ENCODE measurements around the gene OLFM3. TPM values are rescaled to one million over a fixed set of nuclear protein-coding genes. Genes with fewer than 3 reads are reported as not detected.

Gene OLFM3
- total and polyA plus RNA-seq, 10 of the 15 experiments (the other 5 are each of a cell fraction or from before 2014, with no cell fraction given): 0.09 to 0.33 TPM; not detected in 8

GRCh38 chr1:101826416-101826815 lies 170.3 kb downstream of the OLFM3 start (continued):
- TF ChIP-seq ESRRA (IDR thresholded peaks at IDR 0.05; ENCODE audit: low read length): no peak

GRCh38 chr1:101820071-101820470 lies 176.7 kb downstream of the OLFM3 start:
- BruUV-seq (replicated peaks): no TSS peak
- Histone ChIP-seq H3K4me2 (ENCODE audit: control insufficient read depth, insufficient read depth) (no peak overlapping the region), H4K20me1 (ENCODE audit: control insufficient read depth, insufficient read depth) (no peaks in the 10 kb centered on the region), H3K9me3 (replicated peaks; ENCODE audit: control insufficient read depth, insufficient read depth, low read length) (no peaks in the 10 kb centered on the region), H3K4me3 (no peak overlapping the region), H3K36me3 (ENCODE audit: control insufficient read depth in 2 of 2, insufficient read depth in 2 of 2, low read length in 1 of 2) (no peaks in the 10 kb centered on the region), H3K27me3 (replicated peaks in 1 of 2; ENCODE audit: control insufficient read depth in 2 of 2, insufficient read depth in 2 of 2, low read length in 1 of 2) (no peaks in the 10 kb centered on the region), H3K27ac (ENCODE audit: control insufficient read depth, insufficient read depth) (no peak overlapping the region), H3K79me2 (ENCODE audit: control insufficient read depth, insufficient read depth, low read length) (no peaks in the 10 kb centered on the region), H3K4me1 (ENCODE audit: control insufficient read depth, insufficient read depth, low read length) (no peaks in the 10 kb centered on the region), H2AFZ (ENCODE audit: control insufficient read depth, low read depth, low read length) (no peak overlapping the region), H3K9ac (ENCODE audit: control insufficient read depth, insufficient read depth, low read length) (no peak overlapping the region)
- DNase-seq (ENCODE audit: low read depth, low spot score) (no peak), FAIRE-seq (no peak), ATAC-seq (peak; percentile 71)
- 47% methylated on average over 1 of the region's 1 CpG for WGBS (ENCODE audit: insufficient coverage, insufficient replicate concordance, low lambda C conversion rate, missing lambda C conversion rate)
- CTCF ChIA-PET: interaction anchor here (1.3 kb wide), 1 partner anchor 19 kb away, joined by 3 read pairs; no protein-coding TSS in a partner anchor
- SMC1A ChIA-PET (ENCODE audit: uncharacterized antibody, unreplicated experiment): no interaction called here
- in situ Hi-C loops (cut with MboI) (no loop called here), intact Hi-C loops (cut with micrococcal nuclease; ENCODE audit: unreplicated experiment) (loop anchor here (2.0 to 10.0 kb wide), 2 partner anchors 375 to 615 kb away; no protein-coding TSS in a partner anchor)
- RAD21 ChIA-PET (ENCODE audit: unreplicated experiment): interaction anchor here (1.2 kb wide), 1 partner anchor 59 kb away, joined by 3 read pairs; no protein-coding TSS in a partner anchor
- POLR2A ChIA-PET: no interaction called here
- TF ChIP-seq ELK1 (IDR thresholded peaks at IDR 0.05; ENCODE audit: low read depth, low read length): no peak
- no peak for TF ChIP-seq ZBED1 (IDR thresholded peaks at IDR 0.05; ENCODE audit: borderline replicate concordance)
- no peak for TF ChIP-seq BCL3 (IDR thresholded peaks at IDR 0.05; ENCODE audit: borderline replicate concordance, insufficient read depth, low read depth, low read length, poor library complexity, severe bottlenecking)
- no peak for TF ChIP-seq PRDM15 (CRISPR knock-in tag; IDR thresholded peaks at IDR 0.05)
- TF ChIP-seq PAX5 (IDR thresholded peaks at IDR 0.05; ENCODE audit: borderline replicate concordance, low read depth, low read length): no peak
- TF ChIP-seq LARP7 (IDR thresholded peaks at IDR 0.05): no peak
- no peak for TF ChIP-seq JUND (IDR thresholded peaks at IDR 0.05; ENCODE audit: low read depth, low read length)
- no peak for TF ChIP-seq YY1 (IDR thresholded peaks at IDR 0.05; ENCODE audit: low read depth, low read length)
- no peak for TF ChIP-seq IRF4 (IDR thresholded peaks at IDR 0.05; ENCODE audit: low read depth, low read length)
- peak; percentile 28 to 50 (median 29); a peak in 4 of 6 replicates for TF ChIP-seq CTCF (IDR thresholded peaks at IDR 0.05 in 2 of 3, conservative IDR thresholded peaks at IDR 0.05 in 1 of 3; ENCODE audit: control insufficient read depth in 2 of 3, extremely low read depth in 1 of 3, insufficient read depth in 1 of 3, low read depth in 3 of 3, low read length in 3 of 3)
- no peak for TF ChIP-seq CHD4 (IDR thresholded peaks at IDR 0.05)

Measured in GM12878 (cell line).